T-helper 22 cell (primary cell): ENCODE measurements around the gene FASTK.

Experiments used
- DNase-seq: peaks from one replicate; pipeline ENCODE4 v3.0.0-alpha.2; 2020; ENCODE audit warnings: low read depth

FASTK gene

DNA sequence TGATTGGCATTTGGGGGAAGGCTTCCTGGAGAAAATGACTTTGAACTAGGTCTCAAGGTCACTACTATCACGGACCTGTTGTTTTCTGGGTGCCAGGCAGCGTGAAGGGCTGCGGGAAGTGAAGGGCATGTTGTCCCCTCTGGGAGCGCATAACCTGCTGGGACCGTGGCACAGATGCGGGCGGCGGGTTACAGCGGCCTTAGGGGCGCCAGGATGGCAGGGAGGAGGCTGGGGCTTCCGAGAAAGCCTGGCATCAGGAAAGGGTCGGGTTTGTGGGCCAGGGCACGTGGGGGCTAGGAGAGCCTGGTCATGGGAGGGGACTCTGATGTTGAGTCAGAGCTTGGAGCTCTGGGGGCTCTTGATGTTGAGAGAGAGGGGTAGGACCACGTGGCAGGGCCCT lies 15.1 kb downstream of the FASTK start:
- DNase-seq, result no peak

GRCh38 chr7:151064993-151065392 lies 15.6 kb downstream of the FASTK start:
- DNase-seq, result no peak

DNA sequence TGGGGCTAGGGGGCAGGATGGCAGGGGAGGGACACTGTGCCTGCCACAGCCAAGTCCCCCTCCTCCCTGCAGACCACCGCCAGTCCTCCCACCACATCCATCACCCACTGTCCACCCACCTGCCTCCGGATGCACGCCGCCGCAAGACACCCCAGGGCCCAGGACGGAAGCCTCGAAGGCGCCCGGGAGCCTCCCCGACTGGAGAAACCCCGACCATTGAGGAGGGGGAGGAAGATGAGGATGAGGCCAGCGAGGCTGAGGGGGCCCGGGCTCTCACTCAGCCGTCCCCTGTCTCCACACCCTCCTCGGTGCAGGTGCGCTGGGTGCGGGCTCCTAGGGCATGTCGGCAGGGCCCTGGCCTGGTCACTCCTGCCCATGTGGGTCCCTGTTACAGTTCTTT lies 16.2 kb downstream of the FASTK start:
- DNase-seq, result no peak

DNA sequence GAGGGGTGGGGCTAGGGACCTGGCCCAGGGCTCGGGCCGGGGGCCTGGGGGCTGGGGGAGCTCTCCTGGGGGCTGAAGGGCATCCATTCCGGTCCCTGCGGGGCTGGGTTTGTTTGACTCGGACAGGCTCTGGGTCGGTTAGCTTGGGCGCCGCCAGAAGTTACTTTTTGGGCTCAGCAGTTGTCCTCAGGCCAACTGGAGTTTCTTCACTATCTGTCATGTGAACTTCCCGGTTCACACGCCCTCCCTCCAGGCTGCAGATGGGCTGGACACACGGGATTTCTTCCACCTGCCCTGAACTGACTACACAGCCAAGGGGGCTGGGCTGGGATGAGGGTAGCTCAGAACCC lies 17.4 kb downstream of the FASTK start:
- DNase-seq, result no peak

DNA sequence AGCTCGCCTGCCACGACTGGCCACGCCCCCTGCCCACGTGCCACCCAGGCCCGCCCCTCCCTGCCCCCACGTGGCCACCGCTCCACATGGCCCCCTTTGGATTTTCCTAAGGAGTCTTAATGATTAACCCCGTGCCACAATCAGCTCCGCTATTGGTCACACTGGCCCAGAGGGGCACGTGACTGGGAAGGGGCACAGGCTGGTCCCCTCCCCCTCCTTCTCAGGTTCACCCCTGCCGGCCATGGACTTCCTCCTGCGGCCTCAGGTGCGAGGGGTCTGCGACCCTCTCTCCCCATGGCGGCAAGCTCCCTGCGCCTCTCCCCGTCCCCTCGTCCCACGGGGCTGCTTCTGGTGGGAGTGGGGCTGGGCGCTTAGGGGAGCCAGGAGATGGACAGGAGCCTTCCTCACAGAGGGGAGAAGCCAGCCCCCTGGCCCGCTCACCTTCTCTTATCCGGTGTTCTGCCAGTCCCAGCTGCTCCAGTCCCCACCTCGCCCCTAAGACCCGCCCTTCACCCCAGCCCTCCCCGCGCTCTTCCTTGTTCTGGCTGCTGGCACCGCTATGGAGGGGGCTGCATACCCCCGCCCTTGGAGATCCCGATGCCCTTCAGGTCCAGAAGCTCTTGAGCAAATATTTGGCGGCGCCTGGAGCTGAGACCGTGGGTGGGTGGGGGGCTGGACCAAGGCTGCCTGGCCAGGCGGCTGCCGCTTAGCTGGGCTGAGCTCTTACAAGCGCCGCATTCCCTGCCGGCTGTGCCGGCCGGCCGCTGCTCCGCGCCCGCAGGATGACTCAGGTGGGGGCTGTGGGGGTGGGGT lies 18.0 kb downstream of the FASTK start:
- no peak for DNase-seq

DNA sequence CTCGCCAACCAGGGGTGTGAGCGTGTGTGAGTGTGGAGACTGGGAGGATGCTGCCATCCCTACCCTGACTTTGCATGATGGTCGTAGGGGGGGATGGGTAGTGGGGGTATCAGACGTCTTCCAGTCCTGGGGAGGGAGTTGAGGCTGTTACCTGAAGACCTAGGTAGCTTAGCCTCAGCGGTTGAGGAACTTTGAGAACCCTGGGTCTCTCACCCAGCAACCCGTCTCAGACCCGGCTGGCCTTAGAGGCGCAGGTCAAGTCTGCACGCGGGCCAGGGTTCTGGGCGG lies 18.6 kb downstream of the FASTK start:
- DNase-seq, result no peak

GRCh38 chr7:151061213-151062110 lies 19.1 kb downstream of the FASTK start:
- DNase-seq, result no peak

DNA sequence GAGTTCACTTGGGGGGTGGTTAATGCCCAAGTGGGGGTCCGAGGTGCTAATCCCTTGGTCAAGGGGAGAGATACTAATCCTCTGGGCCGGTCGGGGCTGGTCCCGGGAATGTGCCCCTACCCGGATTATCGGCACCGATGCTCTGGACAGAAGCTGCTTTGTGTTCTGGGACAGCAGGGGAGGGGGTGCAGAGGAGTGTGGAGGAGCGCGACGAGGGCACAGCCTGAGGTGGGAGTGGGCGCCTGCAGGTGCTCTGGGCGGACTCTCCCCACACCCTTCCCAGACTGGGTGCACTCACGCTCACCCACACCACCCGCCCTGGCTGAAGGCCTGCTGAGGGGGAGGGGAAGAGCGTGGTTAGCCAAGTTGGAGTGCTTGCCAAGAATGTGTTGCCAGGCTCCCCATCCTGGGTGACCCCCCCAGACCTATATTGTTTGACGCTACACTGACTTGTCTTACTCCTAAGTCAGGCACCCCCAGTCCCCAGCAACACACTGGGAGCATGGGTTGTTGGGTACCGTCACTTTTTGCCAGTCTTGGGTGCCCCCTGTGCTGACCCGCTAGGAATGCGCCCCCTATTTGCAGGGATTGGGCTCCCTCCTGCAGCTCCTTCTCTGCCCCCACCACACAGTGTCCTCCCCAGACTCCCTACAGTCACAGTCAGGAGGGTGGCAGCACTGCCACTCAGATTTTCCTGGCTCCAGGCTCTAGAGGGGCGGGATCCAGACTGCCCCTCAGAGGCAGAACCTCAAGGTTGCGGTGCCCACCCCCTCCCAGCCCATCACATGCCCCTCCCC lies 20.0 kb downstream of the FASTK start:
- DNase-seq, result no peak

DNA sequence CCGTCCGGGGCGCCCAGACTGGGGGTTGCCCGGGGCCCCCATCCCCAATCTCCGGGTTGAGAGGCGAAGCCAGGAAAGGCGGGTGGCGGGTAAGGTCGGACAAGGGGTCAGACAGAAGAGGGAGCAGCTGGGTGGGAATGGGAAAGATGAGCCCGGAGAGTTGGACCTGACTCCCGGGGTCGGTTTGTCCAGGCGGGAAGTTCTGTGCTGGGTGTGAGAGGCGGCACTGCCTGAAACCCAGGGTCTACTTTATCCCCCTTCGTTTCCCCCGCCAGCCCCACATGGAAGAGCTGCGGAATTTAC lies 20.5 kb downstream of the FASTK start:
- DNase-seq, result no peak

GRCh38 chr7:151059367-151060112 lies 21.1 kb downstream of the FASTK start, which contains the start of gene SLC4A2:
Gene SLC4A2 (plus strand): TSS chr7:151059589. CDS start chr7:151061988, 2,399 bp downstream.
- peak; percentile 51 for DNase-seq

GRCh38 chr7:151058781-151059366 lies 21.7 kb downstream of the FASTK start:
- DNase-seq, result no peak

GRCh38 chr7:151057989-151058780 lies 22.4 kb downstream of the FASTK start:
- DNase-seq, result peak; percentile 98

DNA sequence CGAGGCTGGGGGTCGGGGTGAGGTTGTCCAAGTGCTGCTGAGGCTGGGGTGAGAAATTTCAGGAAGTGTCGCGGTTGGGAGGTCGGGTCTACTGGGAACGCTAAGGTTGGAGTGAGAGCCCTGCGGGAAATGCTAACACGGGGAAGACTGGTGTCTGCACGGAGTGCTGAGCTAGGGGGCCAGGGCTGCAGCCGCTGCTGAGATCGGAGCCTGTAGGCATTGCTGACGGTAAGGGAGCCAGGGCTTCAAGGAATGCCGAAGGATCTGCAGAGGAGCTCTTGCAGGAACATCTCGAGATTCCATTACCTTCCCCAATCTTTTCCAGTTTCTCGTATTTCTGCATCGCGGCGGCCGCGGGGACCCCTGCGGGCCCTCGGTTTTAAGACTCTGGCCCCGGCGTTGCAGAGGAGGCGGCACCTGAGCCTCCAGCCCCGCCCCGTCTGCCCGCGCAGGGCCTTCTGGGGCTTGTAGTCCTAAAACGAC lies 23.1 kb downstream of the FASTK start, which contains the start of gene CDK5:
CDK5 (minus strand) TSS at position 392 of the 483 bp plus-strand sequence; CDS start at position 343, 49 bp downstream.
- DNase-seq, result no peak

- DNase-seq, result no peak
Observed at GRCh38 chr7:151056666-151057505, 23.7 kb downstream of the FASTK start.

- DNase-seq, result no peak
Observed at GRCh38 chr7:151056283-151056665, 24.3 kb downstream of the FASTK start.

DNA sequence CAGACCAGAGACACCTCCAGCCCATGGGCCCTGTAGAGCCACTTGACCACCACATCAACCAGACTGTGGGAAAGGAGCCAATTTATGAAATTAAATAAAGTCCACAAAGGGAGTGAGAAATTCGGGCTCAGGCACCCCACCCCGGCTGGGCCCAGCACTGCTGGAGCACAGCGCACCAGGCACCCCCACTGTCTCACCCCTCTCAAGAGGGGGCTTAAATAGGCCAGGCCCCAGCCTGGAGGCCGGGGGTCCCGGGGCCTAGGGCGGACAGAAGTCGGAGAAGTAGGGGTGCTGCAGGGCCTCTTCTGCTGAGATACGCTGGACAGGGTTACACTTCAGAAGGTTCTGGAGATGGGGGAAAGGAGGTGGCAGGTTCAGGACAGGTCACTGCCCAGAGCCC lies 26.9 kb downstream of the FASTK start:
- no peak for DNase-seq

DNA sequence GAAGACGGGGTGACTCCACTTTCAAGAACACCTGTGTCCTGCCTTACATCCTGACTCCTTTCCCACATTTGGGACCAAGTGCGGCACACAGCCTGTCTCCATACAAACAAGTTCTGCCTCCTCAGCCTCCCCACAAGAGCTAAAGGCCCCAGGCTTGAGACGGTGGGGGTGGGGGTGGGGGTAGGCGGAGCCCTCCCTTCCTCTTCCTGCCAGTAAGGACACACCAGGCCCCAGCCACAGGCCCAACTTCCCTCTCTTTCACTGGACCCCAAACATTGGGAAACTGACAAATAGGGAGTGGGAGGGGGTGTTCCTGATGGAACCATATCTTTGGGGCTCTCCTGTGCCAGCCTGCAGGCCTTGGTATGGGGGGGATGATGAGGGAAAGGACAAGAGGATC lies 27.5 kb downstream of the FASTK start:
- no peak for DNase-seq

DNA sequence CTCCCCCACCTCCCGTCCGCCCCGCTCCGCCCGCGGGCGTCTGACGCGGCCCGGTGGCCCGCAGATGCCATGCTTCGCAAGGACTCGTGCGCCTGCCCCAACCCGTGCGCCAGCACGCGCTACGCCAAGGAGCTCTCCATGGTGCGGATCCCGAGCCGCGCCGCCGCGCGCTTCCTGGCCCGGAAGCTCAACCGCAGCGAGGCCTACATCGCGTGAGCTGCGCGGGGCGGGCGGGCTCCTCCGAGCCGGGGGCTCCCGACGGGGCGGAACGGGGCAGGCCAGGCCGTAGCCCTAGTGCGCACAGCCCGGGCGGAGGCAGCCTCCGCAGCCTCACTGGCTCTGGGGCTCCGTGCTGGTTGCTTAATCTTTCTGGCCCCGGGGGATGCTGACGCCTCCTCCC lies 29.5 kb downstream of the FASTK start:
- peak; percentile 16 for DNase-seq

DNA sequence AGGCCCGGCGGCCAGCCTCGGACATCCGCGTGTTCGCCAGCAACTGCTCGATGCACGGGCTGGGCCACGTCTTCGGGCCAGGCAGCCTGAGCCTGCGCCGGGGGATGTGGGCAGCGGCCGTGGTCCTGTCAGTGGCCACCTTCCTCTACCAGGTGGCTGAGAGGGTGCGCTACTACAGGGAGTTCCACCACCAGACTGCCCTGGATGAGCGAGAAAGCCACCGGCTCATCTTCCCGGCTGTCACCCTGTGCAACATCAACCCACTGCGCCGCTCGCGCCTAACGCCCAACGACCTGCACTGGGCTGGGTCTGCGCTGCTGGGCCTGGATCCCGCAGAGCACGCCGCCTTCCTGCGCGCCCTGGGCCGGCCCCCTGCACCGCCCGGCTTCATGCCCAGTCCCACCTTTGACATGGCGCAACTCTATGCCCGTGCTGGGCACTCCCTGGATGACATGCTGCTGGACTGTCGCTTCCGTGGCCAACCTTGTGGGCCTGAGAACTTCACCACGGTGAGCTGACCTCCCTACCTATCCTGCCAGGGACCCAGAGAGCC lies 31.6 kb downstream of the FASTK start:
- DNase-seq, result no peak
